SK-N-SH (cell line): ENCODE results near the gene ZC3HAV1L. TPM values are rescaled to one million over a fixed set of nuclear protein-coding genes. Genes with fewer than 3 reads are reported as not detected.

Experiments used
- CTCF ChIA-PET: fragments of 300-600, 350-600 bp; formaldehyde crosslinking; extraction: SDS; loops from one replicate; lab custom pipeline; 2021; lab: Yijun Ruan, JAX
- POLR2A ChIA-PET: fragments of 350-600 bp; sonication (Branson Sonifier 250); formaldehyde crosslinking; extraction: SDS; loops from one replicate; lab custom pipeline; 2020; ENCODE audit warnings: antibody characterized with exemption, inconsistent platforms; lab: Yijun Ruan, JAX
- DNase-seq: peaks from one replicate; pipeline ENCODE4 v3.0.0; 2012
- H2AFZ ChIP-seq: fragments of 200-600 bp; sonication (generic); 2 replicates; pipeline ENCODE4 v1.8.1; 2016; ENCODE audit warnings: antibody characterized with exemption, mild to moderate bottlenecking, low read depth
- H3F3A ChIP-seq: fragments of 200-600 bp; sonication (generic); replicated peaks from 2 replicates; pipeline ENCODE3; 2016; ENCODE audit warnings: antibody characterized with exemption, mild to moderate bottlenecking; ENCODE audit not compliant: insufficient read depth
- H3K27ac ChIP-seq, 2 experiments: fragments of 200-500 bp in 1 of 2; fragments of 200-600 bp in 1 of 2; sonication (Bioruptor generic) in 1 of 2; sonication (generic), shearing (Covaris generic) in 1 of 2; 2 replicates each; pipeline versions ENCODE4 v1.5.1 to v1.6.1; 2014 to 2016; ENCODE audit warnings: low read depth in 2 of 2, inconsistent platforms in 1 of 2, low read length in 1 of 2, mild to moderate bottlenecking in 1 of 2, mixed read lengths in 1 of 2
- H3K27me3 ChIP-seq: fragments of 200-600 bp; sonication (generic), shearing (Covaris generic); 2 replicates; pipeline ENCODE4 v1.6.1; 2016; ENCODE audit warnings: mixed run types; ENCODE audit not compliant: insufficient read depth
- H3K36me3 ChIP-seq, 2 experiments: fragments of 200-500 bp in 1 of 2; fragments of 200-600 bp in 1 of 2; sonication (Bioruptor generic) in 1 of 2; sonication (generic) in 1 of 2; replicated peaks in 1 of 2; 2 replicates each; pipeline versions ENCODE3 to v1.5.1; 2014 to 2016; ENCODE audit warnings: low read length in 1 of 2, mild to moderate bottlenecking in 1 of 2; ENCODE audit not compliant: insufficient read depth in 2 of 2, control insufficient read depth in 1 of 2
- H3K4me1 ChIP-seq, 2 experiments: fragments of 200-500 bp in 1 of 2; fragments of 200-600 bp in 1 of 2; sonication (Bioruptor generic) in 1 of 2; sonication (generic), shearing (Covaris generic) in 1 of 2; 2 replicates each; pipeline versions ENCODE4 v1.5.1 to v1.6.1; 2014 to 2016; ENCODE audit warnings: low read depth in 1 of 2, low read length in 1 of 2, mixed run types in 1 of 2; ENCODE audit not compliant: insufficient read depth in 2 of 2, control insufficient read depth in 1 of 2
- H3K4me2 ChIP-seq: fragments of 200-600 bp; sonication (generic), shearing (Covaris generic); 2 replicates; pipeline ENCODE4 v1.6.1; 2017; ENCODE audit warnings: mixed run types
- H3K4me3 ChIP-seq, 2 experiments: fragments of 200-500 bp in 1 of 2; fragments of 200-600 bp in 1 of 2; sonication (Bioruptor generic) in 1 of 2; sonication (generic), shearing (Covaris generic) in 1 of 2; 2 replicates each; pipeline versions ENCODE4 v1.5.1 to v1.8.1; 2014 to 2016; ENCODE audit warnings: low read depth in 2 of 2, inconsistent platforms in 1 of 2, low read length in 1 of 2, mild to moderate bottlenecking in 1 of 2, mixed read lengths in 1 of 2, moderate library complexity in 1 of 2
- H3K79me2 ChIP-seq: fragments of 200-600 bp; sonication (generic); 2 replicates; pipeline ENCODE4 v1.8.1; 2017; ENCODE audit warnings: mild to moderate bottlenecking; ENCODE audit not compliant: insufficient read depth
- H3K9ac ChIP-seq: fragments of 200-600 bp; sonication (generic); 2 replicates; pipeline ENCODE4 v1.6.1; 2017; ENCODE audit warnings: mixed run types
- H3K9me2 ChIP-seq: fragments of 200-600 bp; sonication (generic); 2 replicates; pipeline ENCODE4 v1.6.1; 2017; ENCODE audit warnings: mixed run types
- H3K9me3 ChIP-seq: fragments of 200-600 bp; sonication (generic); 2 replicates; pipeline ENCODE4 v1.6.1; 2017; ENCODE audit warnings: mixed run types, mild to moderate bottlenecking, moderate library complexity
- H4K20me1 ChIP-seq: fragments of 200-600 bp; sonication (generic); 2 replicates; pipeline ENCODE4 v1.6.1; 2017; ENCODE audit warnings: mild to moderate bottlenecking, mixed run types; ENCODE audit not compliant: insufficient read depth
- CHD2 ChIP-seq: fragments of 150-350 bp; IDR thresholded peaks from 2 replicates; pipeline ENCODE4 v1.6.1; 2018; ENCODE audit warnings: low read length; ENCODE audit not compliant: partially characterized antibody
- ELF1 ChIP-seq: IDR thresholded peaks from 2 replicates; pipeline ENCODE4 v1.4.0; 2012
- EZH2phosphoT487 ChIP-seq: fragments of 200-600 bp; sonication (generic); IDR thresholded peaks from 2 replicates; pipeline ENCODE4 v1.6.1; 2017; ENCODE audit warnings: low read depth, mixed run types, mild to moderate bottlenecking, antibody characterized with exemption, moderate library complexity, borderline replicate concordance
- FOSL2 ChIP-seq: IDR thresholded peaks from 2 replicates; pipeline ENCODE4 v1.4.0; 2012; ENCODE audit warnings: low read depth, mild to moderate bottlenecking, moderate library complexity, borderline replicate concordance
- FOXM1 ChIP-seq: IDR thresholded peaks from 2 replicates; pipeline ENCODE4 v1.4.0; 2012; ENCODE audit warnings: low read depth, mild to moderate bottlenecking
- GABPA ChIP-seq: IDR thresholded peaks from 2 replicates; pipeline ENCODE4 v1.4.0; 2012; ENCODE audit warnings: low read depth, mild to moderate bottlenecking
- JUND ChIP-seq: IDR thresholded peaks from 2 replicates; pipeline ENCODE4 v1.4.0; 2012
- MXI1 ChIP-seq: IDR thresholded peaks from 2 replicates; pipeline ENCODE4 v1.6.1; 2012; ENCODE audit warnings: mild to moderate bottlenecking, low read depth, low read length, improper control_type of control experiment
- NFIC ChIP-seq: IDR thresholded peaks from 2 replicates; pipeline ENCODE4 v1.4.0; 2012; ENCODE audit warnings: borderline replicate concordance
- NRF1 ChIP-seq: IDR thresholded peaks from 2 replicates; pipeline ENCODE4 v1.6.1; 2012; ENCODE audit warnings: low read depth, mild to moderate bottlenecking, low read length
- POLR2AphosphoS5 ChIP-seq: IDR thresholded peaks from 2 replicates; pipeline ENCODE4 v1.6.1; 2012; ENCODE audit warnings: low read depth, low read length
- RAD21 ChIP-seq: IDR thresholded peaks from 2 replicates; pipeline ENCODE4 v1.6.1; 2012; ENCODE audit warnings: mild to moderate bottlenecking, low read length
- RCOR1 ChIP-seq: fragments of 150-350 bp; IDR thresholded peaks from 2 replicates; pipeline ENCODE4 v1.6.1; 2017; ENCODE audit warnings: antibody characterized with exemption, low read length
- SIN3A ChIP-seq: IDR thresholded peaks from 2 replicates; pipeline ENCODE4 v1.6.1; 2012; ENCODE audit warnings: low read depth, mild to moderate bottlenecking, low read length, moderate library complexity, borderline replicate concordance
- SMC3 ChIP-seq: IDR thresholded peaks from 2 replicates; pipeline ENCODE4 v1.6.1; 2012; ENCODE audit warnings: low read depth, low read length, improper control_type of control experiment
- TAF1 ChIP-seq: IDR thresholded peaks from 2 replicates; pipeline ENCODE4 v1.6.1; 2012; ENCODE audit warnings: low read depth, mild to moderate bottlenecking, low read length, moderate library complexity, borderline replicate concordance
- TCF12 ChIP-seq: IDR thresholded peaks from 2 replicates; pipeline ENCODE4 v1.4.0; 2012
- YY1 ChIP-seq: IDR thresholded peaks from 2 replicates; pipeline ENCODE4 v1.4.0; 2012; ENCODE audit warnings: low read depth, mild to moderate bottlenecking
- WGBS: methylation state at CpG from one replicate; pipeline ENCODE4 v1.1.6; 2017; ENCODE audit warnings: low lambda C conversion rate; 5-methylcytosine and 5-hydroxymethylcytosine counted together
- polyA plus RNA-seq, 3 experiments: library from polyadenylated mRNA; depleted of rRNA; stranded (reverse); fragments of >200 nt; gene quantifications; 2 replicates each; pipeline ENCODE4 v1.2.3, GENCODE V29; 2012
- TF ChIP-seq, protein P1 (sequence below): IDR thresholded peaks from 2 replicates; pipeline ENCODE4 v1.4.0; 2012; ENCODE audit warnings: low read depth, borderline replicate concordance
- TF ChIP-seq, protein P2 (sequence below): IDR thresholded peaks from 2 replicates; pipeline ENCODE4 v1.4.0; 2012; ENCODE audit warnings: low read depth
- TF ChIP-seq, protein P3 (sequence below): IDR thresholded peaks from 2 replicates; pipeline ENCODE4 v1.6.1; 2012; ENCODE audit warnings: mild to moderate bottlenecking, low read depth, low read length, moderate library complexity
- TF ChIP-seq, protein P4 (sequence below): IDR thresholded peaks from 2 replicates; pipeline ENCODE4 v1.4.0; 2012; ENCODE audit warnings: low read depth, borderline replicate concordance
- TF ChIP-seq, protein P5 (sequence below): IDR thresholded peaks from 2 replicates; pipeline ENCODE4; 2012
- TF ChIP-seq, protein P6 (sequence below): fragments of 150-350 bp; IDR thresholded peaks from 2 replicates; pipeline ENCODE4 v1.6.1; 2016; ENCODE audit warnings: mild to moderate bottlenecking, low read depth, low read length

Gene ZC3HAV1L
- polyA plus RNA-seq, 1 of the 3 experiments (the other 2 are of a cell fraction), result 9.7 TPM

DNA sequence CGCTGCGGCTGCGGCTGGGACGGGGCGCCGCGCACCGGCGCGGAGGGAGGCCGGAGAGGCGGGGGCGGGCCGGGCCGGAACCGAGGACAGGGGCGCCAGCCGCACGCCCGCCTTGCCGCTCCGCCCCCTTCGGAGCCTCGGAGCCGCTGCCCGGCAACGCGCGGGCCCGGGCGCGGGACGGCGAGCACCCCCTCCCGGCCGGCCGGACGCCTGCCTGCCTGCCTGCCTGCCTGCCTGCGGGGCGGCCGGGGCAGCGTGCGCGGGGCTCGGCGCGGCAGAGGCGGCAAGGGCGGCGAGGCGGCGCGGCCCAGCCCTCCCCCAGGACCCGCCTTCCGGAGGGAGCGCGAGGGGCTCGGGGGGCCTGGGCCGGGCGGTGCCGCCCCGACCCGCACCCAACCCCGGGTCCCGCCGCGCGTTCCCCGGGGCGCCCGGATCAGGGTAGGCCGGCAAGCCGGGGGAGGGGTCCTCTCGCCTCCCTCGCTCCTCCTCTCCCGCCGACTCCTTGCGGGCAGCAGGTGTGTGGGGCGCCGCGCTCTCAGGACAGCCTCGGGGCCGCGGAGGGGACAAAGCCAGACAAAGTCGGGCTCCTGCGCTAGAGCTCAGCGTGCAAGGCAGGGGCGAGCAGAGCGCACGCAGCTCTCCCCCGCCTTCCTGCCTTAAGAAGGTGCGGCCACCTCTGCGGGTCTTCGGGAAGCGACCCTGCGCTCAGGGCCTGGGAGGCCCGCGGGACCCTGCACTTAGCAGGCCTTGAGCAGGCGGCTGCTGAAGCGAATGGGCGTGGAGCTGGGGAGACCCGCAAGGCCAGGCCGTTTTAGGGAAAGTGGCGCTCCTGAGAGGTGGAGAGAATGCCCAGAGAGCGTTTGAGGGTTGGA lies 54.3 kb downstream of the ZC3HAV1L start, which contains the start of gene KIAA1549:
Gene KIAA1549, minus strand, starts transcription at position 58 of the 872 bp plus-strand sequence. CDS start 120 bp downstream, outside the sequence.
- WGBS, result 9% methylated on average over 19 of the region's 105 CpGs
- H3K9me2 ChIP-seq, result no peaks in the 10 kb centered on the region
- no peak for TF ChIP-seq FOXM1
- TF ChIP-seq, protein P1, sequence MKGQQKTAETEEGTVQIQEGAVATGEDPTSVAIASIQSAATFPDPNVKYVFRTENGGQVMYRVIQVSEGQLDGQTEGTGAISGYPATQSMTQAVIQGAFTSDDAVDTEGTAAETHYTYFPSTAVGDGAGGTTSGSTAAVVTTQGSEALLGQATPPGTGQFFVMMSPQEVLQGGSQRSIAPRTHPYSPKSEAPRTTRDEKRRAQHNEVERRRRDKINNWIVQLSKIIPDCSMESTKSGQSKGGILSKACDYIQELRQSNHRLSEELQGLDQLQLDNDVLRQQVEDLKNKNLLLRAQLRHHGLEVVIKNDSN, result no peak
- no peak; the same call in 1 of the 2 replicates for TF ChIP-seq NRF1
- no peak for TF ChIP-seq JUND
- TF ChIP-seq, protein P2, sequence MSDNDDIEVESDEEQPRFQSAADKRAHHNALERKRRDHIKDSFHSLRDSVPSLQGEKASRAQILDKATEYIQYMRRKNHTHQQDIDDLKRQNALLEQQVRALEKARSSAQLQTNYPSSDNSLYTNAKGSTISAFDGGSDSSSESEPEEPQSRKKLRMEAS, result peak; percentile 27; the same call in 1 of the 2 replicates
- no peak for TF ChIP-seq ELF1
- TF ChIP-seq MXI1, result peak; percentile 75
- TF ChIP-seq, protein P3, sequence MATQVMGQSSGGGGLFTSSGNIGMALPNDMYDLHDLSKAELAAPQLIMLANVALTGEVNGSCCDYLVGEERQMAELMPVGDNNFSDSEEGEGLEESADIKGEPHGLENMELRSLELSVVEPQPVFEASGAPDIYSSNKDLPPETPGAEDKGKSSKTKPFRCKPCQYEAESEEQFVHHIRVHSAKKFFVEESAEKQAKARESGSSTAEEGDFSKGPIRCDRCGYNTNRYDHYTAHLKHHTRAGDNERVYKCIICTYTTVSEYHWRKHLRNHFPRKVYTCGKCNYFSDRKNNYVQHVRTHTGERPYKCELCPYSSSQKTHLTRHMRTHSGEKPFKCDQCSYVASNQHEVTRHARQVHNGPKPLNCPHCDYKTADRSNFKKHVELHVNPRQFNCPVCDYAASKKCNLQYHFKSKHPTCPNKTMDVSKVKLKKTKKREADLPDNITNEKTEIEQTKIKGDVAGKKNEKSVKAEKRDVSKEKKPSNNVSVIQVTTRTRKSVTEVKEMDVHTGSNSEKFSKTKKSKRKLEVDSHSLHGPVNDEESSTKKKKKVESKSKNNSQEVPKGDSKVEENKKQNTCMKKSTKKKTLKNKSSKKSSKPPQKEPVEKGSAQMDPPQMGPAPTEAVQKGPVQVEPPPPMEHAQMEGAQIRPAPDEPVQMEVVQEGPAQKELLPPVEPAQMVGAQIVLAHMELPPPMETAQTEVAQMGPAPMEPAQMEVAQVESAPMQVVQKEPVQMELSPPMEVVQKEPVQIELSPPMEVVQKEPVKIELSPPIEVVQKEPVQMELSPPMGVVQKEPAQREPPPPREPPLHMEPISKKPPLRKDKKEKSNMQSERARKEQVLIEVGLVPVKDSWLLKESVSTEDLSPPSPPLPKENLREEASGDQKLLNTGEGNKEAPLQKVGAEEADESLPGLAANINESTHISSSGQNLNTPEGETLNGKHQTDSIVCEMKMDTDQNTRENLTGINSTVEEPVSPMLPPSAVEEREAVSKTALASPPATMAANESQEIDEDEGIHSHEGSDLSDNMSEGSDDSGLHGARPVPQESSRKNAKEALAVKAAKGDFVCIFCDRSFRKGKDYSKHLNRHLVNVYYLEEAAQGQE, result no peak
- TF ChIP-seq NFIC, result no peak
- 0 out of 2 replicates have a peak, but pooled peaks have one; percentile 8 for TF ChIP-seq TAF1
- TF ChIP-seq, protein P4, sequence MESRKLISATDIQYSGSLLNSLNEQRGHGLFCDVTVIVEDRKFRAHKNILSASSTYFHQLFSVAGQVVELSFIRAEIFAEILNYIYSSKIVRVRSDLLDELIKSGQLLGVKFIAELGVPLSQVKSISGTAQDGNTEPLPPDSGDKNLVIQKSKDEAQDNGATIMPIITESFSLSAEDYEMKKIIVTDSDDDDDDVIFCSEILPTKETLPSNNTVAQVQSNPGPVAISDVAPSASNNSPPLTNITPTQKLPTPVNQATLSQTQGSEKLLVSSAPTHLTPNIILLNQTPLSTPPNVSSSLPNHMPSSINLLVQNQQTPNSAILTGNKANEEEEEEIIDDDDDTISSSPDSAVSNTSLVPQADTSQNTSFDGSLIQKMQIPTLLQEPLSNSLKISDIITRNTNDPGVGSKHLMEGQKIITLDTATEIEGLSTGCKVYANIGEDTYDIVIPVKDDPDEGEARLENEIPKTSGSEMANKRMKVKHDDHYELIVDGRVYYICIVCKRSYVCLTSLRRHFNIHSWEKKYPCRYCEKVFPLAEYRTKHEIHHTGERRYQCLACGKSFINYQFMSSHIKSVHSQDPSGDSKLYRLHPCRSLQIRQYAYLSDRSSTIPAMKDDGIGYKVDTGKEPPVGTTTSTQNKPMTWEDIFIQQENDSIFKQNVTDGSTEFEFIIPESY, result no peak
- no peak for TF ChIP-seq CHD2
- no peak for TF ChIP-seq FOSL2
- peak; percentile 56 for TF ChIP-seq RAD21
- TF ChIP-seq, protein P5, sequence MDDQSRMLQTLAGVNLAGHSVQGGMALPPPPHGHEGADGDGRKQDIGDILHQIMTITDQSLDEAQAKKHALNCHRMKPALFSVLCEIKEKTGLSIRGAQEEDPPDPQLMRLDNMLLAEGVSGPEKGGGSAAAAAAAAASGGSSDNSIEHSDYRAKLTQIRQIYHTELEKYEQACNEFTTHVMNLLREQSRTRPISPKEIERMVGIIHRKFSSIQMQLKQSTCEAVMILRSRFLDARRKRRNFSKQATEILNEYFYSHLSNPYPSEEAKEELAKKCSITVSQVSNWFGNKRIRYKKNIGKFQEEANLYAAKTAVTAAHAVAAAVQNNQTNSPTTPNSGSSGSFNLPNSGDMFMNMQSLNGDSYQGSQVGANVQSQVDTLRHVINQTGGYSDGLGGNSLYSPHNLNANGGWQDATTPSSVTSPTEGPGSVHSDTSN, result no peak
- TF ChIP-seq RCOR1, result no peak
- no peak for TF ChIP-seq POLR2AphosphoS5
- no peak for TF ChIP-seq EZH2phosphoT487
- peak; percentile 63 for TF ChIP-seq SMC3
- no peak for TF ChIP-seq SIN3A
- no peak for TF ChIP-seq TCF12
- TF ChIP-seq, protein P6, sequence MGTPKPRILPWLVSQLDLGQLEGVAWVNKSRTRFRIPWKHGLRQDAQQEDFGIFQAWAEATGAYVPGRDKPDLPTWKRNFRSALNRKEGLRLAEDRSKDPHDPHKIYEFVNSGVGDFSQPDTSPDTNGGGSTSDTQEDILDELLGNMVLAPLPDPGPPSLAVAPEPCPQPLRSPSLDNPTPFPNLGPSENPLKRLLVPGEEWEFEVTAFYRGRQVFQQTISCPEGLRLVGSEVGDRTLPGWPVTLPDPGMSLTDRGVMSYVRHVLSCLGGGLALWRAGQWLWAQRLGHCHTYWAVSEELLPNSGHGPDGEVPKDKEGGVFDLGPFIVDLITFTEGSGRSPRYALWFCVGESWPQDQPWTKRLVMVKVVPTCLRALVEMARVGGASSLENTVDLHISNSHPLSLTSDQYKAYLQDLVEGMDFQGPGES, result no peak
- TF ChIP-seq GABPA, result no peak
- TF ChIP-seq YY1, result no peak

More for the DNA sequence above, 54.3 kb downstream of the ZC3HAV1L start, which contains the start of gene KIAA1549:
- Histone ChIP-seq H4K20me1 (peaks cover 11% of the 10 kb centered on the region), H3K4me3 (peak within 1 kb of the TSS; percentile 59 to 89), H3F3A (peaks cover 9% of the 10 kb centered on the region), H3K9me3 (no peaks in the 10 kb centered on the region), H3K36me3 (peaks cover 0 to 7% of the 10 kb centered on the region in 2 experiments), H3K79me2 (peaks cover 39% of the 10 kb centered on the region), H3K4me2 (peak within 1 kb of the TSS; percentile 94), H3K27ac (peak within 1 kb of the TSS; percentile 35 to 64; a peak in 3 of 4 replicates), H3K9ac (peak within 1 kb of the TSS; percentile 78), H3K4me1 (peaks cover 0 to 37% of the 10 kb centered on the region in 2 experiments; a peak in 2 of 4 replicates), H2AFZ (peak within 1 kb of the TSS; percentile 97), H3K27me3 (no peaks in the 10 kb centered on the region)
- POLR2A ChIA-PET, result interaction anchor here (1.1 to 1.9 kb wide), 4 partner anchors 9 to 95 kb away, joined by 3 to 7 read pairs (median 6); no protein-coding TSS in a partner anchor
- peak; percentile 98 for DNase-seq
- CTCF ChIA-PET, result interaction anchor here (0.7 to 5.6 kb wide), 20 partner anchors 8 to 243 kb away, joined by 3 to 65 read pairs (median 4); no protein-coding TSS in a partner anchor
